SH-SY5Y (cell line): ENCODE results near the gene MMP15.

Experiments used
- GATA2 ChIP-seq: IDR thresholded peaks from 2 replicates; pipeline ENCODE4 v1.6.1; 2011; ENCODE audit warnings: mild to moderate bottlenecking, low read depth, low read length
- GATA3 ChIP-seq: IDR thresholded peaks from 2 replicates; pipeline ENCODE4 v1.6.1; 2011; ENCODE audit warnings: low read depth, mild to moderate bottlenecking, low read length, moderate library complexity

The MMP15 gene

GRCh38 chr16:58032710-58033293 is 7.2 kb downstream of the MMP15 start:
- peak; percentile 91 for TF ChIP-seq GATA2
- TF ChIP-seq GATA3, result no peak

- TF ChIP-seq GATA3 (no peak), GATA2 (no peak)
Measured at GRCh38 chr16:58034128-58034685, 8.7 kb downstream of the MMP15 start.

- TF ChIP-seq GATA3, result no peak
Measured at GRCh38 chr16:58034774-58035173, 9.2 kb downstream of the MMP15 start.

- TF ChIP-seq GATA3 (no peak), GATA2 (peak; percentile 59)
Measured at GRCh38 chr16:58035356-58036170, 10.0 kb downstream of the MMP15 start.

- no peak for TF ChIP-seq GATA3
- TF ChIP-seq GATA2, result no peak
Measured at GRCh38 chr16:58036943-58037342, 11.4 kb downstream of the MMP15 start.

GRCh38 chr16:58037365-58038057 is 12.0 kb downstream of the MMP15 start:
- TF ChIP-seq GATA3, result no peak
- TF ChIP-seq GATA2, result no peak

GRCh38 chr16:58038219-58038641 is 12.7 kb downstream of the MMP15 start:
- TF ChIP-seq GATA2 (no peak), GATA3 (no peak)

- TF ChIP-seq GATA2 (no peak), GATA3 (no peak)
Measured at GRCh38 chr16:58039829-58040495, 14.4 kb downstream of the MMP15 start.

- TF ChIP-seq GATA3, result no peak
- TF ChIP-seq GATA2, result no peak
Measured at GRCh38 chr16:58040496-58040846, 14.9 kb downstream of the MMP15 start.

GRCh38 chr16:58040945-58041627 is 15.5 kb downstream of the MMP15 start:
- TF ChIP-seq GATA3 (no peak), GATA2 (no peak)

GRCh38 chr16:58041628-58041955 is 16.0 kb downstream of the MMP15 start:
- TF ChIP-seq GATA2, result no peak
- TF ChIP-seq GATA3, result no peak

GRCh38 chr16:58042001-58042885 is 16.7 kb downstream of the MMP15 start:
- TF ChIP-seq GATA3 (no peak), GATA2 (no peak)
